HG03571 (cell line): ENCODE measurements around the gene LYPD1.

Source experiments
- ATAC-seq: cut with Tn5 transposase; IDR thresholded peaks from one replicate; pipeline ENCODE4 v1.9.1; 2021; ENCODE audit not compliant: unreplicated experiment

Gene LYPD1

DNA sequence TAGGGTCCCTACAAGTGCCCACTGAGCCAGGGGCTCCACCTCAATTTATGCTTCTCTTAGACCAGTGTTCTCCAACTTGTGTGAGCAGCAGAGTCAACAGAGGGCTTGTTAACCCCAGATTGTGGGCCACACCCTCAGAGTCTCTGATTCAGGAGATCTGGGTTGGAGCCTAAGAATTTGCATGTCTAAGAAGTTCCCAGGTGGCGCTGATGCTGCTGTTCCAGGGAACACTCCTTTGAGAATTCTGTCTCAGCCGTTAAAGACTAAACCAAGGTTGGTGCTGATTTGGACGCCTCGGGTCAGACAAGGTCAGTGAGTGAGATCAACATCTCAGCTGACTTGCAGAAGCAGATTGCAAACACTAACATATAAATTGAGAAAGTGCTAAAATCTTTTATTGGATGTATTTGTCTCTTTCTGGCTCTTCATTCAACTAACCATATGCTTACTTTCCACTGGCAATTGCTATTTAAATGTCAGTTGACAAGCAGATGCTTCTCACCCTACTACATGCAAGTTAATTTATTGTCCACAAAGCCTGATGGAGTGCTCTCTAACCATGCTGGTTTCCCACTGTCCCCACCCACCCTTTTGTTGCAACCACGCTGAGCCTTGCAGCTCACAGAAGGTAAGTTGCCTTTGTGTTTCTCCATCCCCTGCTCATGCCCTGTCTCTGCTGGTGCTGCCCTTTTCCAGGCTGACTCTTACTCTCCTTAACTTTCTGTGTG is 31.5 kb downstream of the LYPD1 start:
- ATAC-seq = no peak

DNA sequence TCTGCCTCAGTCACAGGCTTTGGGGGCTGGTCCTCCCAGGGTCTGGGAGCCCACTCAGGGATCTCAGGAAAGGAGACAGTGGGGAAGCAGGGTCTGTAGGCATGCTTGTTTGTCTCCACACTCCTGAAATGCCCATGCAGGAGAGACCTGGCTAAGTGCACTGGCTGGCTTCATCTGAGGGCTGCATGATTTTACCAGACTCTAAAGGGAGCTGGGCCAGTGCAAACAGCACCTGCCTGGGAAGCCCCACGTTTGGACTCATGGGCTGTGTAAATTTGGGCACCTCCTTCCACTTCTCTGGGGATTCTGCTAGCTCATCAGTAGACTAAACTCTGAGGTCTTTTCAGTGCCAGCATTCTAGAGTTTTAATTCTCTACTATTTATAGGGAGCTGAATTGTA is 33.7 kb downstream of the LYPD1 start:
- ATAC-seq = no peak

DNA sequence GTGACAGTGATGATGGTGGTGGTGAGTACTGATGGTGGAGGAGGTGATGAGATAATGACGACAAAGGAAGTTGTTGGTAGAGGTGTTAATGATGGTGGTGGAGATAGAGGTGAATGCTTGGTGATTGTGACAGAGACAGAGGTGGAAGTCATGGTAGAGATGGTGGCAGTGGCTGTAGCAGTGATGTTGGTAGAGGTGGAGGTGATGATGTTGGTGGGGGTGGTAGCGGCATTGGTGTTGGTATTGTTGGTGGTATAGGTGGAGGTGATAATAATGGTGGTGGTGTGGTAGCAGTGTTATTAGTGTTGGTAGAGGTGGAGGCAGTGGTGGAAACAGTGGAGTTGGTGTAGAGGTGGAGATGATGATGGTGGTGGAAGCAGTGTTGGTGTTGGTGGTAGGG is 36.4 kb downstream of the LYPD1 start:
- ATAC-seq = no peak

- no peak for ATAC-seq
Measured at GRCh38 chr2:132632000-132632649, 37.9 kb downstream of the LYPD1 start.

- ATAC-seq = no peak
Measured at GRCh38 chr2:132627536-132627935, 42.5 kb downstream of the LYPD1 start.

GRCh38 chr2:132623096-132623839 is 46.7 kb downstream of the LYPD1 start:
- ATAC-seq = no peak

- ATAC-seq = no peak
Measured at GRCh38 chr2:132621131-132621875, 48.7 kb downstream of the LYPD1 start.

- ATAC-seq = no peak
Measured at GRCh38 chr2:132620115-132620514, 49.9 kb downstream of the LYPD1 start.

DNA sequence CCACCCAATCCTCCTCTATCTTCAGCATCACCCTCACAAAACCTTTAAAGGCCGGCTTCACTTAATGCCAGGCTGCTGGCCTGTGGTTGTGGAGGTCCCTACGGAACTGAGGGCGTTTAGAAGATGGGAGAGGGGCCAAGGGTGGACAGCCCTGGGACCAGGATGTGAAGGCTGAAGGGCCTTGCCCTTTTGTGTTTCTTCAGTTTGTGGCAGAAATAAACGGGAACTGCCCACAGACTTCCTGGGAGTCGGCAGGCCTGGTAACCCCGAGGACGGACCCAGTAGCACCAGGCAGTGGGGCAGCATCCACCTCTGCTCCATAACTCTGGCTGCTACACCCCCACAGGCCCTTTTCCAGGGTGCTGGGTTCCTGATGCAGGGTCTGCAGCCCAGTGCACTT is 51.3 kb downstream of the LYPD1 start:
- no peak for ATAC-seq

- ATAC-seq = no peak
Measured at GRCh38 chr2:132617989-132618388, 52.0 kb downstream of the LYPD1 start.

GRCh38 chr2:132615329-132616085 is 54.5 kb downstream of the LYPD1 start:
- no peak for ATAC-seq

GRCh38 chr2:132611719-132612118 is 58.3 kb downstream of the LYPD1 start:
- no peak for ATAC-seq

DNA sequence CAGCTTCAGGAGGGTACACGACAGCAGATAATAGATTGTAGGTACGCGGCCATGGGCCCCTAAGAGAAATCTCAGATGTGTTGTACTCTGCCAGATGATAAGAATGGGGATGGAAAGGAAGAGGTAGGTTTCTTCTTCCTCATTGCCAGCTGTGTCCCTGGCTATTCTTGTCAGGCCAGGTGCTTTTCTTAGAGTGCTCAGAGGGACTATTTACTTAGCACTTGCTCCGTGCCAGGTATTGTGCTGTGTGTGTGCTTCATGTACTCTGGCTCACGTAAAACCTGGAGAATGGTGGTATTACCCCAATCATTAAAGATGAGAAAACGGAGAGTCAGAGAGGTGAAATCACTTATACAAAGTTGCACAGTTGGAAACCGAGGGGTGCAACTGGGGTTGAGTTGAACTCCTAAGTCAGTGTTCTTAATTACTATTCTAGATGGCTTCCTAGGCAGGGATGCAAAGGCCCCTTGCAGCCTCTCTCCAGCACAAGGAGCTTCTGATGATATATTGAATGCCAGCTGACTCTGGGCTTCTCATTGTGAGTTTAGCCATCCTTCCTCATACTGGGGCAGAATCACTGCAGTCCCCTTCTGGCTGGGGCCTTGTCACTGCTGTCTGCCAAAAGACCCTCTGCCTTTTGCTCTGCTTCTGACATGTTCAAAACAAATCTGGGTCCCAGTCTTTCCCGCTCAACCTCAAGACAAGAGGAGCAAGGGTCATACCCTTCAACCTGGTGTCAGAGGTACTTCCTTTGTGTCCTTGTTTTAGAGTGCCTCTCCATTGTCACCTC is 60.7 kb downstream of the LYPD1 start:
- ATAC-seq = no peak

- no peak for ATAC-seq
Measured at GRCh38 chr2:132608311-132608710, 61.7 kb downstream of the LYPD1 start.

DNA sequence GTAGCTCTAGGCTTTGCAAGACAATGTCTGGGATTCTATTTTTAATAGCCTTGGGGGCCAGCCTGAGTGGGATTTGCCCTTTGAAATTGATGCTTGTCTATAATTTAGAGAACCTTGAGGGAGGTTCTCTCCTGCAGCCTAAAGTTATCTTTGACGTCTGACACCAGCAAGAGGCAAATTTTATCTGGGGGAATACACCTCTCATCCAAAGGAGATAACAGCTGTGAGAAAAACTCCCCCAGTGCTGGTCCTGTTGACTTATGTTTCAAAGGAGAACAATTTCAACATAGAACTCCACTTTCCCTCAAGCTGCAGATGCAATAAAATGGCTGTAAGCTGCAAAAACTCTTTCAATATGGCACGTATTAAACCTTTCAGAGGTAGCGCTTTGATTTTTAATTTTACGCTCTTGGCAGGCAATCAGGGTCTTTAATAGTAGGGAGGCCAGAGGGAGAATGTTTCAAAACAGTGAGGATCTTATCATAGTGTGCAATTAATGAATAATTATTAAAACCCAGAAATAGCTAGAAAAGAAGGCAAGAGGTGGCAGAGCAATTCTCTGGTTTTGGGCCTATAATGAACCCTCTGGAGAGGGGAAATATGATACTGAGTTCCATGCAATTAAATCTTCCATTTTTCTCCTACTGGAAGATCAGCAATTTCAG is 62.4 kb downstream of the LYPD1 start:
- no peak for ATAC-seq

DNA sequence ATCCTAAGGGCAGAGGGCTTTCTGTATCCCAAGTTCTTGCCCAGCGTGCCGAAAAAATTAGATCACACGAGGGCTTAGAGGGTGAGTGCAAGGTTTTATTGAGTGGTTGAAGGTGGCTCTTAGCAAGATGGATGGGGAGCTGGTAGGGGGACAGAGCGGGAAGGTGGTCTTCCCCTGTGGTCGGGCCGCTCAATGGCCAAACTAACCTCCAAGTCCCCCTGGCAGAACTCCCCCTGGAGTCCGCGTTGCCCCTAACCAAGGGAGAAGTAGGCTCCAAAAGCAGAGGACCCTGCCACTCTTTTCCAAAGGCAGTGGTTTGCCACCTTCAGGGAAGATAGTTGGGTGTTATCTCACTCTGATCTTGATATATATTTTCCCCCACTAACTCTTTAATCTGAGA is 63.4 kb downstream of the LYPD1 start:
- no peak for ATAC-seq

DNA sequence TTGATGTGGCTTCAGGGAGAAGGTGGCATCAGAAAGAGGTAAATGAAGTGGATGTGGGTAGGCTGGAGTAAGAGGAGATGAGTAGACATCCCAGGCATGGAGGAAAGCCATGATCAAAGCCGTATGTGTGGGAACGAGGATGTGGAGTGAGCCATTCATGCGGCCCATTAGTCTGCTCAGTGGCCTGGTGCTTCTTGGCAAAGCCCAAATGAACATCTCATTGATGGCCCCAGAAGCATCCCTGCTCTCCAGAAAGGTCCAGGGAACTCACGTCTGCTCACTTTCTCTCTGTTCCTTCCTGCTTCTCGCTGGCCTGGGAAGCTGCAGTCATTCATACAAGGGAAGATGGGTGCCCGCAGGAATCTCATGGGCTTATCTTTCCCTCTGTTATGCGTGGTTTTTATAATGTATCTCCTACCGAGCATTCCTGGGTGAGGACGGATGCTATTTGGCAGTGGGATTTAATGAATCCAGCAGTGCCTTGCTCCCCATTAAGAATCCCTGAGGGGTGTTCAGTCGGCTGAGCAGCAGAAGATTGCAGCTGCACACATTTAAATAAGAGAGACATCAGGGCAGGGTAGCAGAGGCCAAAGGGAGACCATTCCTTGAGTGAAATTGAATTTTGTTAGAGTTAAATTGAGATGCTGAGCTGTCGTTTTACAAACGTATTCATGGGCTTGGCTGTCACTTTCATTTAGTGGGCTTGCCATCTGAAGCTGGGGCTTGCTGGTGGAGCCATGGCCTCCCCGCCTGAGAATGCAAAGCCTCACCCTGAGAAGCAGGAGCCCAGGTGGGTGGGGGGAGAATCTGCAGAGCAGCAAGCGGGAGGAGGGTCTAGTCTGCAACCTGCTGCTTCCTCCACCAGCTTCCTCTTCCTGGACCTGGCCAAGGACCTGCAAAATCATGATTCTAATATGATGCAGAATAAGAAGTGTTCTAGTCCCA is 64.5 kb downstream of the LYPD1 start:
- ATAC-seq = no peak

DNA sequence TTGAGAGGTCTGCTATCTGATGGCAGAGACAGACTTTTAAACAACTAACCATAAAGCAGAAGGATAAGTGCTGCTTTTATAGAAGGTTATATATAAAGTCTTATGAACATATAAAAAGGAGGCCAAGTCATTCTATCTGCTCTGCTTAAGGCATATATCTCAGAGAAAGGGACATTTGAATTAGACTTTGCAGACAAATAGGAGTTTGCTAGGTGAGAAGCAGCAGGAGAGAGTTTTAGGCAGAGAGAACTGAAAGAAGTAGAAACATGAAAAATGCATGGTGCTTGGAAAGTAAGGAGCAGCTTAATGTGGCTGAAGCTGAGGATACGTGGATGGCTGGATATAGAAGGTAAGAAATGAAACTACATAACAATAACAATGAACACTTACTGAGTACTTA is 65.4 kb downstream of the LYPD1 start:
- ATAC-seq = no peak
